NCI-H2107 (cell line): ENCODE results near the gene CASKIN1.

ENCODE experiments used
- DNase-seq: peaks from one replicate; lab custom pipeline; 2025; lab: John Stamatoyannopoulos, UW

Gene CASKIN1

DNA sequence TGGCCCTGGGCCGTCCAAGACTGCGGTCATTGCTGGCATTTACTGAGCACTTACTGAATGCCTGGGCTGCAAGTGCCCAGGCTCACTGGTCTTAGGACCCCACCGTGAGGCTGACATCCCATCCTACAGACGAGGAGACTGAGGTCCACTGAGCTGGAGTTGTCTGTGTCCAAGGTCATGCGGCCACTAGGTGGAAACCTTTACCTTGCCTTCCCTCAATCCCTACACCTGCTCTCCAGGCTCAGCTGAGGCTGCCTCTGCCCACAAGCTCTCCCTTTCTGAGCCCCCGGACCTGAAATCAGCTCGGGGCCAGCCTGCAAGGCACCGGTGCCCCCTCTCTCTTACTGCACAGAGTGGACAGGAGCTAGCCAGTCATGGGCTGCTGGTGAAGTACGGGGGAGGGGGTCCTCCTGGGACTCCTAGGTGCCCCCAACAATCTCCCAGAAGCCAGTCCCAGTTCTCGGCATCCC, 1.5 kb downstream of the CASKIN1 start:
- DNase-seq: peak; percentile 40

DNA sequence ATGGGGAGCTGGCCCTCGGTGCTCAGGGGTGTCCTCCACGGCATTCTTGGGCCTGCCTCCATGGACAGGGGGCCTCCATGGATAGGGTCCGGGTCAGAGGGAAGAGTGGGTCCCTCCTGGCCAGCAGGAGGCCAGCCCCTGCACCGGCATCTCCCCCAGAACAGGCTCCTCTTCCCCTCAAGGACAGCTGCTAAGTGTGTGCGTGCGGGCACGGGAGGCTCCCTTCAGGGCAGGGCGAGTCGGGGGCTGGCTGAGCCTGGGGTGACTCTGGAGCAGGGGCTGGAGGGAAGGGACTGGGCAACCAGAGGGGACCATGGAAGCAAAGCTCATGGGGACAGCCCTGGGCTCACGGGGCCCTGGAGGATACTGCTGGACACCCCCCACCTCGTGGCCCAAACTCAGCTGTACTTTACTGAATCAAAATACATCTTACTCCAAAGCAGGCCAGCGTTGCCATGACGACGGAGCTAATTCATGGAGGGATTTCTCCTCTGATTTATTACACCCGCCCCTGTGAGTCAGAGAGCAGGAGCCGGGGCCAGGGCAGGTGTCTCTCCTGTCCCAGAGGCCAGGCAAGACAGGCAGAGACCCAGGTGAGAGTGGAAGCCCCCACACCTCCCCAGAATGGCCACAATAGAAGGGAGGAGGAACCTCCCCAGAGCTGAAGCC, 2.1 kb downstream of the CASKIN1 start:
- DNase-seq: no peak

DNA sequence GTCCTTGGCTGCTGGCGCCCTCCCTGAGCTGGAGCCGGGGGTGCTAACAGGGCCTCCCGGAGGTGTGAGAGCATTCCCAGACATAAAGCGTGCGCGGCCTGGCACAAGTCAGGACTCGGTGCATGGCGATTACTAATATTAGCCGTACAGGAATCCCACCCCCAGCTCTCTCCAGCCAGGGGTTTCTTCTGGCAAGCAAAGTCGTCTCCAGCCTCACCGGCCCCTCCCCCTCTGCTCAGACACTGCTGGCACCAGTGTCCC, 5.0 kb downstream of the CASKIN1 start:
- no peak for DNase-seq

DNA sequence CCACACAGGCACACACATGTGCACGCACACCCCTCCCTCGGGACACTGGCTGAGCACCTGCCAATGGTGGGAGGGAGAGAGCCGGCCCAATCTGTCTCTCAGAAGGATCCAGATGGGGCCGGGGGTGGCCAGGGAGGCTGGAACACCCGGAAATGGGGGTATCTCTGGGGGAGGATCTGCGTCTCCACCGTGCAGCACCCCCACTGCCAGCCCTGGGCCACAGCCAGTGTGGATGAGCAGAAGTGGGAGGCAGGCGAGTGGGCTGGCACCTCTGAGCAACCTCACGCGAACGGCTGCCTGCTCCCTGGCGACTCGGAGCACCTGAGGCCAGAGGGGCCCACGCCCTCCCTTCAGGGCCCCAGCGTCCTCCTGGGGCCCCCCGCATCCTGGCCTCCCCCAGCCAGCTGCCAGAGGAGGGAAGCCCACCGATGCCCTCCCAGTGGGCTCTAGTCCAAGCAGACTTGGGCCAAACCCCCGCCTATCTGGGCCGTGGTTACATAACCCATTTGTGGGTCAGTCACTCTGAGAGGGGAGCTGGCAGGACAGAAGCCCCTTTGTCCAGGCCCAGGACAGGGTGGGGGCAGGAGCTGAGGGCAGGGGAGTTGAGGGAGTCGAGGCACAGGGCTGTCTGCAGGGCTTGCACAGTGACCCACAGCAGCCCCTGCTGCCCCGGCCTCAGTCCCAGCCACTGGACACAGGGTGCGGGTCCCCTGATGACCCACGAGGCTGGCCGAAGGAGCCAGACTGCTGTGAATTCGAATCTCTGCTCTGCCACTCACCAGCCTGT, 5.6 kb downstream of the CASKIN1 start:
- no peak for DNase-seq

DNA sequence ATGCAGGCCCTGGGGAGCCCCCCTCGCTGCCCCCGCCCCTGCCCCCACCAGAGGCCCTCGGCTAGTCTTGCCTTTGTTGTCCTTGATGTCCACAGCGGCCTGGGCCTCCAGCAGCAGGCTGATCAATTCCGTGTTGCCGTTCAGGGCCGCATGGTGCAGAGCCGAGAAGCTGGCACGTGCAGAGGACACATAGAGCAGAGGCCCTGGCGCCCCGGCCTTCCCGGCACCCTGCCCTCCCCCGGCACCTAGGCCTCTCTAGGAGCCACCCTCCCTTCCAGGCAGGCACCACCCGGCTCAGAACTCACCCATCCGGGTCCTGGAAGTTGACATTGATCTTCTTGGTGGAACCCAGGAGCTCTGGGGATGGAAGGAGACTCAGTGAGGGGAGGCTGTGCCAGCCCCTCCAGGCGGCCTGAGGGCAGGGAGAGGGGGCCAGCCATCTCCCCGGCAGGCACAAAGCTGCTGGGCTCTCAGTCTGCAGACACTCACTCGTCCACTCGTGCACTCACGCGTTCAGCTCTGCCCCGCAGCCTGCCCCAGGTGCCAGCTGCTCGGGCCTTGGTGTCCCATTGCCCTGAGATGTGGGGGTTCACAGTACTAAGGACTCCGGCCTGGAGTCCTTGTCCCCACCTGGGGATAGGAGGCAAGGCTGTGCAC, 6.3 kb downstream of the CASKIN1 start:
- DNase-seq: no peak

DNA sequence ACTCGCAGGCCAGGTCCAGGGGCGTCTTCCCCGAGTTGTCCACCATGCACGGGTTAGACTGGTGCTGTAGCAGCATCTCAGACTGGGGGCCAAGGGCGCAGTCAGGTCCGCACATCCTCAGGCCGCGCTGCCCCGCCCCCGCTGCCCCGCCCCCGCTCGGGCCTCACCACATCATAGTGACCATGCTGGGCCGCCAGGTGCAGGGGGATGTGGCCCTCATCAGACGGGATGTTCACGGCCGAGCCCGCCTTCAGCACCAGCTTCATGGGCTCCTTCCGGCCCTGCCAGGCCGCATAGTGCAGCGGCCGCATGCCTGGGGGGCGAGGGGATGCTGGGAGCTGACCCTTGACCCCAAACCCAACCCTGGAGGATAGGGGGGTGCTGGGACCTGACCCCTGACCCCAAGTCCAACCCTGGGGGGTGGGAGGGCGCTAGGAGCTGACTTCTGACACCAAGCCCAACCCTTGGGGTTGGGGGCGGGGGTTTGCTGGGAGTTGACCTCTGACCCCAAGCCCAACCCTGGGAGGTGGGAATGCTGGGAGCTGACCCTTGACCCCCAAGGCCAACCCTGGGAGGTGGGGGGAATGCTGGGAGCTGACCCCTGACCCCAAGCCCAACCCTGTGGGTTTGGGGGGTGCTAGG, 7.0 kb downstream of the CASKIN1 start:
- no peak for DNase-seq

- DNase-seq: no peak
Observed at GRCh38 chr16:2188395-2188794, 8.0 kb downstream of the CASKIN1 start.

GRCh38 chr16:2187212-2187611, 9.2 kb downstream of the CASKIN1 start:
- no peak for DNase-seq

GRCh38 chr16:2186505-2186904, 9.9 kb downstream of the CASKIN1 start:
- DNase-seq: no peak

GRCh38 chr16:2186064-2186463, 10.3 kb downstream of the CASKIN1 start:
- DNase-seq: no peak

DNA sequence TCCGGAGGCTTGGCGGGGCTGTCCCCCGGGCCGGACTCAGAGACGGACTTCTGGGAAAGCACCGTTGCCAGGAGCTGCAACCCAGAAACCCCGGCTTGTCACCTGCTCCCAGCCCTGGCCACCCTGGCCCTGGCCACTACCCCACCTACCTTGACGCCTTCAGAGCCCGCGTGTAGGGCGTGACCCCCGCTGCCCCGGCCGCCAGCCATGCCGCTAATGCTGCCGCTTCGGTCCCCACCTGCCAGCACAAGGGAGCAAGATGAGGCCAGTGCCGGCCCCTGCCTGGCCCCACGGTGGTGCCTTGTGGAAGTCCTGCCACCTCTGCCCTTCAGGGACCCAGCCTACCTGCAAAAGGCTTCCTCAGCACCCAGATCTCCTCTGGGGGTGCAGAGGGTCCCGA, 11.4 kb downstream of the CASKIN1 start:
- DNase-seq: no peak

DNA sequence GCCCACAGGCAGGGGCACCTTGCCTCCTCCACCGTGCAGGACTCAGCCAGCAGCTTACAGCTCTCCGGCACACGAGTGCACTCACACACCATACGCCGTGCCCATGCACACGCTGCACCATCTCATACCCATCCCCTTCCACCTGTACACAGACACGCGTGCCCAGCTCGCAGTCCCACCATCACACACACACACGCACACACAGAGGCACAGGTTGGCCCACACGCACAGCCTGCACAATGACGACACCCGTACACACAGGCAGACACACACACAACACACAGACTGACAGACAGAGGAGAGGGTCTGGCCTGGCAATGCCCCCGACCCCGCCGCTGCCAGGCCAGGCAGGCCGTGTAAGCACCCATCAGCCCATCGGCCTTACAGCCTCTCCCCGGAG, 12.1 kb downstream of the CASKIN1 start:
- no peak for DNase-seq

DNA sequence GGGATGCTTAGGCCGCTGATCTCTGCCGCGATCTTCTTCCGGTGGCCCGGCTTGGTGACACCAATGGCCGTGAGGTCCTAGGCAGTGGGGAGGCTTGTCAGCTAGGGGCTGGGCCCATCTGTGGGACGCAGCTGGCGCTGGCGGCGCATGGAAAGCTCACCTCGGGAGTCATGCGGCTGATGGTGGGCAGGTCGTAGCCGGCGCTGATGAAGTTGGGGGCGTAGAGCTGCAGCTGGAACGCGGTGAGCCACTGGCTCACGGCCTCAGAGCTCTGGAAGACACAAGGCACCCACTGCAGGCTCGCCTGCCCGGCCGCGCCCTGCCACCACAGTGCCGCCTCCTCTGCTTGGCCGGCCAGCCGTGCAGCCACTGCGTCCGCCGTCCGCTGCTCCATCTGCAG, 12.7 kb downstream of the CASKIN1 start:
- no peak for DNase-seq

DNA sequence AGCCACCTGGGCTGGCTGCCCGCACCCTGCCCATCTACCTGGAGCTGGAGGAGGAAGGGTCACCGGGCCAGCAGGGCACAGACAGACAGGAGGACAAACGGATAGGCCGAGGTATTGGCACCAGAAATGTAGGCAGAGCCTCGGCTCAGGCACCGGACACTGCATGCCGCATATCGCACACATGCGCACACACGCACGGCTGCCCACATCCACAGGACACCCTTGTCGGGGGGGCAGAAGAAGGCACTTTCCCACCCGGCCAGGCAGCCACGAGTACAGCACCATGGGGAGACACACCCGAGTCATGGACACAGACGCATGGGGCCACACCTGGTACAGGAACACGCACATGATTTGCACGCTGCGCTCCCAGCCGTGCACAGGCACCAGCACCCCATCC, 14.5 kb downstream of the CASKIN1 start:
- no peak for DNase-seq

DNA sequence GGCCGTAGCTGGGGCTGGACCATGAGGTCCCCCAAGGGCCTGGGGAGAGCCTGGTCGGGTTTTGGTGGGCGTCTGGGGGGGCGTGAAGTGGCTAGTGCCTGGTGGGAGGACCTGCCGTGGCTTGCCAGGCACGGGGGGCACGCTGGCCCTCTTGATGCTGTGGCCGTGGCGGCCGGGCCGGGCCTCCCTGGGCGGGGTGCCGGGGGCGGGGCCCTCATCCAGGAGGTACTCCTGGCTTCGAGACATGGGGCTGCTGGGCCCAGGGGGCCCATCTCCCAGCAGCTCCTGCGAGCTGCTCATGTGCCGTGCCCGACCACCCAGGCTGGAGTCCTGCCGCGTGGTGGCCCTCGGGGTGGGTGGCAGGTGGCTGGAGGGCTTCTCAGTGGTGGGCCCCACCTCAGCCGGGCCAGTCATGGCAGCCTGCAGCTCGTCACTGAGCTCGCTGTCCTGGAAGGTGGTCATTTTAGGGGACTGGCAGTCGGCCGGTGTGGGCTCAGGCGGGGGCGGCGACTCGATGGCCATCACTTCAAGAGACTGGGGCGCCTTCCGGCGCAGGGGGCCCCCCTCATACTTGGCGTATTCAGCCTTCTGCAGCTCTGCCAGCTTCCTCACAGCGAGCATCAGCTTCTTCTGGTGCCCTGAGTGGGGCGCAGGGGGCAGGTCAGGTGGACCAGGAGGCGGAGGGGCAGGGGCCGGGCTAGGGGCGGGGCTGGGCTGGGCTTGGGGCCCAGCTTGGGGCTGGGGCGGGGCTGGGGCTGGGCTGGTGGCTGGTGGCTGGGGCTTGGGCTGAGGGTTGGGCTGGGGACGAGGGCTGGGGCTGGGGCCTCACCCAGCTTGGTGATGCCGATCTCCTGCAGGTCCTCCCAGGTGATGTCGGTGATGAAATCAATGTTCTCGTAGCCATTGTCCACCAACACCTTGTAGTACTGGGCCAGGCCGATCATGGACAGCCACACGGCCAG, 15.2 kb downstream of the CASKIN1 start:
- no peak for DNase-seq

DNA sequence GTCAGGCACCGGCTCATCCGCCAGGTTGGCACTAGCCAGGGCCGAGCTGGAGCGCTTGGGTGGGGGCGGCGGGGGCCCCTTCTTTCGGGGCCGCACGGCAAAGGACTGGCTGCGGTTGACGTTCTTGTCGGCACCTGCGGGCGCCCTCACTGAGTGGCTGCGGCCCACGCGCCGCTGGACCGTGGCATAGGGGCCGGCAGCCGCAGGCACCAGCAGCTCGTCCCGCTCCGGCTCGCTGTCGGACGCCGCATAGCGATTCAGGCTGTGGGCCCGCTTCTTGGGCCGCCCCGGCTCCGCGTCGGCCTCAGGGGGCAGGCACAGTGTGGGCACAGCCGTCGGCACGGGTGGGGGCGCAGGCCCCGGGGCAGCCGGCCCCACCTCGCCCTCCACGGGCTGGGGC, 15.9 kb downstream of the CASKIN1 start:
- no peak for DNase-seq

DNA sequence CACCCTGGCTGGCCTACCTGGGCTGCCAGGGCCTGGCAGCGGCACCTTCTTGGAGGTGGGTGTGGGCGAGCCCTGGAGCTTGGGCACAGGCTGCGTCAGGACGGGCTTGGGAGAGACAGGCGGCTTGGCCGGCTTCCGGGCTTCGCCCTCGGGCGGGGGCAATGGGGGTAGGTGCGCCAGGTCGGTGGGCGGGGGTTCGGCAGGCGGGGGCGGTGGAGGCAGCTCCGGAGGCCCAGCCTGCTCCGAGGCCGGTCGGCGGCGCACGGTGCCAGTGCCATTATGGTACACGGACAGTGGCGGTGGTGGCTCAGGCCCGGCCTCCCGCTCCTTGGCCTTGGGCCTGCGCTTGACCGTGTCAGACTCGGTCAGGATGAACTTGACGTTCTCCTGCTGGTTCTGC, 16.8 kb downstream of the CASKIN1 start:
- no peak for DNase-seq

GRCh38 chr16:2179107-2179501, 17.3 kb downstream of the CASKIN1 start:
- no peak for DNase-seq

- no peak for DNase-seq
Observed at GRCh38 chr16:2178321-2179106, 17.9 kb downstream of the CASKIN1 start.

DNA sequence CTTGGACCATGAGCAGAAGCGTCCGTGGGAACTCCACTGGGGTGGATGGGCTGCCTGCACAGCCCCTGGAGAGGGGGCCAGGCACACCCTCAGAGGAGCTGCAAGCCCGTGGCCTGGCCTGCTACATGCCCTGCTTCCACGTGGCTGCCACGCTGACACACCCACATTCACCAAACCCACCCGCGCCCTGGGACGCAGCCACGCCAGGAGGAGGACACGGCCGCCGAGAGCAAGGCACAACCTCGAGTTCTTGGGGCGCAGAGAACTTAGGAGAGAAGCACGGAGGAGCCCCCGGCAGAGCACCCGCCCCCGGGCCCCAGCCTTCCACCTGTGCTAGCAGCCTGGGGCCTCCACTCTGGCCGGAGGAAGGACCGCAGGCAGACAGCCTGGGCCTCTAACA, 18.8 kb downstream of the CASKIN1 start:
- no peak for DNase-seq

GRCh38 chr16:2177101-2177500, 19.3 kb downstream of the CASKIN1 start:
- DNase-seq: no peak
